Subcutaneous adipose tissue (tissue), 4 donors: ENCODE results near the gene PLEK. TPM values are rescaled to one million over a fixed set of nuclear protein-coding genes. Genes with fewer than 3 reads are reported as not detected.

Source experiments
- CTCF ChIP-seq: fragments of 450-650 bp; IDR thresholded peaks from one replicate; pipeline ENCODE4 v1.5.1; 2016; ENCODE audit warnings: low read depth, mild to moderate bottlenecking, control low read depth, antibody characterized with exemption, moderate library complexity
- total RNA-seq, 4 donors: library from RNA; depleted of rRNA; stranded (reverse); fragments of >200 nt; gene quantifications; one replicate each; pipeline ENCODE4 v1.1.0, GENCODE V29; 2016

PLEK gene
- total RNA-seq, 4 donors from 2014 or later, result 19.0 to 62.9 (median 31.8) TPM

- no peak for TF ChIP-seq CTCF
These were observed 31.0 kb downstream of the PLEK start for GRCh38 chr2:68396093-68396492.

GRCh38 chr2:68403199-68403644, 38.1 kb downstream of the PLEK start:
- no peak for TF ChIP-seq CTCF

GRCh38 chr2:68404164-68404563, 39.1 kb downstream of the PLEK start:
- no peak for TF ChIP-seq CTCF

- no peak for TF ChIP-seq CTCF
These were observed 40.1 kb downstream of the PLEK start for GRCh38 chr2:68404893-68405799.

- TF ChIP-seq CTCF, result no peak
These were observed 46.5 kb downstream of the PLEK start for GRCh38 chr2:68411397-68412126.

GRCh38 chr2:68412127-68412819, 47.2 kb downstream of the PLEK start:
- TF ChIP-seq CTCF, result no peak

GRCh38 chr2:68413466-68413865, 48.4 kb downstream of the PLEK start:
- TF ChIP-seq CTCF, result no peak
